ENCODE results near the gene CLIC1. TPM values are rescaled to one million over a fixed set of nuclear protein-coding genes. Genes with fewer than 3 reads are reported as not detected.

The CLIC1 gene
- total RNA-seq, 4 donors from 2014 or later, result 253 to 375 (median 362) TPM

GRCh38 chr6:31681135-31681671, 55.1 kb downstream of the CLIC1 start:
- peak; percentile 61 for DNase-seq
- Histone ChIP-seq H3K36me3 (peaks cover 0 to under 1% (median 0%) of the 10 kb centered on the region in 4 donors), H3K27ac (peak overlapping the region; percentile 70 to 85 (median 78)), H3K4me1 (peaks cover 5 to 26% (median 11%) of the 10 kb centered on the region in 4 donors), H3K9me3 (no peaks in the 10 kb centered on the region), H3K27me3 (no peaks in the 10 kb centered on the region), H3K4me3 (peak overlapping the region; percentile 42 to 63 (median 43))
- WGBS, 2 donors (ENCODE audit: low coverage in 1 of 2), result 2% methylated on average over 21 of the region's 40 CpGs; no CpG with 5 or more reads in 1 of the 2 donors
- in situ Hi-C loops (cut with MboI; ENCODE audit: low pct_ligation_motif_present in 1 of 4, low pct_unique_long_range_greater_than_20kb in 1 of 4, low sequenced_read_pairs in 3 of 4) (loop anchor here in 1 of 4 donors (10.0 kb wide), 1 partner anchor 84 kb away; the partner anchor contains the start of gene SAPCD1), intact Hi-C loops (cut with DNase I; ENCODE audit: low total_unique reads) (loop anchor here (10.0 kb wide), 1 partner anchor 154 kb away; no protein-coding TSS in a partner anchor)
- TF ChIP-seq POLR2A (IDR thresholded peaks at IDR 0.05) (peak; percentile 31), POLR2AphosphoS5 (IDR thresholded peaks at IDR 0.05) (peak in 1 of 3 donors; percentile 5), EP300 (IDR thresholded peaks at IDR 0.05; ENCODE audit: low read depth) (no peak), CTCF (IDR thresholded peaks at IDR 0.05) (peak in 1 of 5 experiments; percentile 19)

Small RNA genes lying within 50 kb of the gene (small RNA-seq; reads per million reads assigned to genes)
- gene LY6G6D (0 reads per million in 4 donors), gene MIR4646 (0 to 0.55 (median 0.32) reads per million in 4 donors), gene MSH5-SAPCD1 (0 reads per million in 4 donors), gene RF00019 (0 reads per million in 4 donors), gene RNU6-850P (0 reads per million in 4 donors), gene SAPCD1 (0 reads per million in 4 donors)

Other genes with a start within 250 kb of the CLIC1 start
- gene MICB, start 238.4 kb downstream of the CLIC1 start, total RNA-seq, result 1 to 10 TPM; 1.4 to 9.7 (median 4.0) TPM
- gene MCCD1, start 207.6 kb downstream of the CLIC1 start, total RNA-seq, result not detected
- 100 to 1,000 TPM; 147 to 519 (median 271) TPM for gene DDX39B, start 194.5 kb downstream of the CLIC1 start, total RNA-seq
- under 1 TPM in 2 of 4 donors, not detected in 2; 0.82 to 0.95 TPM for gene ATP6V1G2, start 189.9 kb downstream of the CLIC1 start, total RNA-seq
- 10 to 100 TPM; 13.7 to 29.5 (median 22.9) TPM for gene NFKBIL1, start 188.9 kb downstream of the CLIC1 start, total RNA-seq
- gene LTA, start 164.2 kb downstream of the CLIC1 start, total RNA-seq, result not detected
- 1 to 10 TPM in 1 of 4 donors, under 1 TPM in 1, not detected in 2; 0.41 to 1.1 TPM for gene TNF, start 161.0 kb downstream of the CLIC1 start, total RNA-seq
- gene LTB, start 154.1 kb downstream of the CLIC1 start, total RNA-seq, result 10 to 100 TPM in 1 of 4 donors, 1 to 10 TPM in 1, not detected in 2; 7.6 to 34.8 TPM
- gene LST1, start 150.3 kb downstream of the CLIC1 start, total RNA-seq, result 1 to 10 TPM in 3 of 4 donors, not detected in 1; 1.1 to 7.6 (median 1.9) TPM
- gene NCR3, start 143.5 kb downstream of the CLIC1 start, total RNA-seq, result not detected
- gene AIF1, start 121.3 kb downstream of the CLIC1 start, total RNA-seq, result 10 to 100 TPM in 2 of 4 donors, 1 to 10 TPM in 1, not detected in 1; 9.4 to 19.5 (median 17.3) TPM
- 100 to 1,000 TPM in 1 of 4 donors, 10 to 100 TPM in 3; 63.9 to 138 (median 85.8) TPM for gene PRRC2A, start 115.8 kb downstream of the CLIC1 start, total RNA-seq
- 100 to 1,000 TPM; 221 to 310 (median 231) TPM for gene BAG6, start 83.9 kb downstream of the CLIC1 start, total RNA-seq
- 1 to 10 TPM in 2 of 4 donors, not detected in 2; 2.2 to 5.5 TPM for gene APOM, start 80.6 kb downstream of the CLIC1 start, total RNA-seq
- 10 to 100 TPM; 18.7 to 45.7 (median 25.2) TPM for gene C6orf47, start 75.8 kb downstream of the CLIC1 start, total RNA-seq
- gene GPANK1, start 71.5 kb downstream of the CLIC1 start, total RNA-seq, result 10 to 100 TPM in 3 of 4 donors, 1 to 10 TPM in 1; 2.4 to 32.9 (median 23.2) TPM
- gene CSNK2B, start 70.5 kb downstream of the CLIC1 start, total RNA-seq, result 100 to 1,000 TPM; 182 to 231 (median 210) TPM
- 10 to 100 TPM in 2 of 4 donors, 1 to 10 TPM in 2; 2.4 to 21.3 (median 10.3) TPM for gene LY6G5B, start 66.6 kb downstream of the CLIC1 start, total RNA-seq
- 1 to 10 TPM in 1 of 4 donors, under 1 TPM in 1, not detected in 2; 0.95 to 2.2 TPM for gene LY6G5C, start 55.5 kb downstream of the CLIC1 start, total RNA-seq
- gene ABHD16A, start 33.2 kb downstream of the CLIC1 start, total RNA-seq, result 10 to 100 TPM; 45.4 to 72.8 (median 67.4) TPM
- gene LY6G6F, start 29.7 kb downstream of the CLIC1 start, total RNA-seq, result not detected
- gene LY6G6D, start 21.2 kb downstream of the CLIC1 start, total RNA-seq, result not detected
- gene LY6G6C, start 14.8 kb downstream of the CLIC1 start, total RNA-seq, result not detected
- gene MPIG6B, start 13.2 kb downstream of the CLIC1 start, total RNA-seq, result under 1 TPM in 1 of 4 donors, not detected in 3; 0.16 TPM
- 100 to 1,000 TPM in 3 of 4 donors, 10 to 100 TPM in 1; 78.3 to 148 (median 107) TPM for gene DDAH2, start 7.2 kb downstream of the CLIC1 start, total RNA-seq
- 100 to 1,000 TPM in 1 of 4 donors, 10 to 100 TPM in 3; 16.5 to 159 (median 43.9) TPM for gene MSH5, start 3.5 kb upstream of the CLIC1 start, total RNA-seq
- gene SAPCD1, start 26.1 kb upstream of the CLIC1 start, total RNA-seq, result 10 to 100 TPM in 1 of 4 donors, 1 to 10 TPM in 1, not detected in 2; 3.3 to 11.1 TPM
- 10 to 100 TPM in 2 of 4 donors, 1 to 10 TPM in 2; 7.6 to 22.1 (median 9.6) TPM for gene VWA7, start 40.8 kb upstream of the CLIC1 start, total RNA-seq
- 10 to 100 TPM; 18.0 to 54.7 (median 31.1) TPM for gene VARS1, start 59.2 kb upstream of the CLIC1 start, total RNA-seq
- gene LSM2, start 70.4 kb upstream of the CLIC1 start, total RNA-seq, result 10 to 100 TPM; 23.5 to 43.0 (median 34.8) TPM
- gene HSPA1L, start 78.8 kb upstream of the CLIC1 start, total RNA-seq, result under 1 TPM in 2 of 4 donors, not detected in 2; 0.64 to 0.68 TPM
- 100 to 1,000 TPM; 192 to 247 (median 221) TPM for gene HSPA1A, start 79.0 kb upstream of the CLIC1 start, total RNA-seq
- 100 to 1,000 TPM; 104 to 471 (median 278) TPM for gene HSPA1B, start 91.2 kb upstream of the CLIC1 start, total RNA-seq
- gene NEU1, start 126.3 kb upstream of the CLIC1 start, total RNA-seq, result 10 to 100 TPM; 21.1 to 88.7 (median 65.4) TPM
- 100 to 1,000 TPM; 149 to 734 (median 395) TPM for gene SLC44A4, start 142.5 kb upstream of the CLIC1 start, total RNA-seq
- gene EHMT2, start 161.2 kb upstream of the CLIC1 start, total RNA-seq, result 10 to 100 TPM; 25.9 to 33.3 (median 27.9) TPM
- 1 to 10 TPM in 1 of 4 donors, under 1 TPM in 3; 0.14 to 1.3 (median 0.77) TPM for gene ZBTB12, start 165.6 kb upstream of the CLIC1 start, total RNA-seq
- gene C2, start 191.2 kb upstream of the CLIC1 start, total RNA-seq, result 1 to 10 TPM; 4.6 to 9.4 (median 7.5) TPM
- 10 to 100 TPM in 3 of 4 donors, 1 to 10 TPM in 1; 9.0 to 59.7 (median 39.6) TPM for gene CFB, start 209.6 kb upstream of the CLIC1 start, total RNA-seq
- gene NELFE, start 222.4 kb upstream of the CLIC1 start, total RNA-seq, result 100 to 1,000 TPM in 1 of 4 donors, 10 to 100 TPM in 3; 59.2 to 114 (median 88.0) TPM
- 100 to 1,000 TPM in 1 of 4 donors, 10 to 100 TPM in 3; 52.8 to 173 (median 71.3) TPM for gene SKIC2, start 222.6 kb upstream of the CLIC1 start, total RNA-seq
- 10 to 100 TPM; 17.5 to 29.9 (median 20.9) TPM for gene DXO, start 235.6 kb upstream of the CLIC1 start, total RNA-seq
- gene C4A, start 245.5 kb upstream of the CLIC1 start, total RNA-seq, result 100 to 1,000 TPM in 1 of 4 donors, 10 to 100 TPM in 3; 16.9 to 210 (median 33.6) TPM

Measured in transverse colon (tissue), 4 donors.